ENCODE measurements around the gene NEMP1. TPM values are rescaled to one million over a fixed set of nuclear protein-coding genes. Genes with fewer than 3 reads are reported as not detected.

Gene NEMP1
- total and polyA plus RNA-seq, 2 of the 8 experiments (the other 6 are each of a cell fraction or from before 2014, with no cell fraction given) = 30.1 to 43.2 TPM

GRCh38 chr12:57008178-57008577, 70.4 kb downstream of the NEMP1 start:
- Histone ChIP-seq H3K79me2 (ENCODE audit: control insufficient read depth in 1 of 2, insufficient read depth in 2 of 2, low read length in 2 of 2) (peaks cover 0 to 27% of the 10 kb centered on the region in 2 experiments), H2BK20ac (ENCODE audit: low read length) (no peak overlapping the region), H3K27ac (ENCODE audit: low read depth, low read length) (no peak overlapping the region), H2AFZ (ENCODE audit: low read length) (no peak overlapping the region), H3K4me1 (replicated peaks in 1 of 4; ENCODE audit: control insufficient read depth in 3 of 4, insufficient read depth in 4 of 4, low read length in 3 of 4) (peaks cover 2 to 15% (median 11%) of the 10 kb centered on the region in 4 experiments), H4K5ac (ENCODE audit: insufficient read length, low read depth, low read length) (no peak overlapping the region), H3K4me3 (ENCODE audit: extremely low read depth in 1 of 4, insufficient read depth in 2 of 4, low read depth in 3 of 4, low read length in 4 of 4) (no peak overlapping the region), H3K9ac (replicated peaks in 1 of 4; ENCODE audit: extremely low read depth in 1 of 4, low read depth in 3 of 4, low read length in 3 of 4) (no peak overlapping the region), H4K8ac (ENCODE audit: extremely low read depth, insufficient read depth, low read length) (no peak overlapping the region), H3K36me3 (ENCODE audit: control insufficient read depth in 2 of 4, insufficient read depth in 4 of 4, low read length in 3 of 4) (peaks cover 12 to 15% (median 14%) of the 10 kb centered on the region in 4 experiments), H3K56ac (replicated peaks; ENCODE audit: insufficient read length, low read depth, low read length) (no peak overlapping the region), H4K91ac (replicated peaks; ENCODE audit: insufficient read length, low read length) (no peak overlapping the region), H3K14ac (ENCODE audit: insufficient read length) (no peak overlapping the region), H3K18ac (ENCODE audit: extremely low read depth, low read length) (no peak overlapping the region), H2BK12ac (ENCODE audit: low read depth, low read length) (no peak overlapping the region), H2AK5ac (ENCODE audit: low read depth, low read length) (no peak overlapping the region), H3K4me2 (ENCODE audit: insufficient read depth in 1 of 2, low read depth in 2 of 2, low read length in 2 of 2) (no peak overlapping the region), H2BK5ac (ENCODE audit: low read depth, low read length) (no peak overlapping the region), H2BK15ac (ENCODE audit: low read length) (no peak overlapping the region), H3K23ac (ENCODE audit: insufficient read length) (no peak overlapping the region), H3K27me3 (replicated peaks in 1 of 4; ENCODE audit: control insufficient read depth in 3 of 4, extremely low read depth in 1 of 4, insufficient read depth in 3 of 4, low read length in 3 of 4) (no peaks in the 10 kb centered on the region), H4K20me1 (replicated peaks in 1 of 2; ENCODE audit: control insufficient read depth in 1 of 2, insufficient read depth in 2 of 2, low read length in 2 of 2) (peaks cover 0 to under 1% of the 10 kb centered on the region in 2 experiments), H2BK120ac (replicated peaks; ENCODE audit: low read depth, low read length) (no peak overlapping the region), H3K23me2 (ENCODE audit: low read depth, low read length) (no peaks in the 10 kb centered on the region; the same call in 1 of the 2 replicates), H3K79me1 (ENCODE audit: low read depth, low read length) (peaks cover 9% of the 10 kb centered on the region; the same call in 1 of the 2 replicates), H3K4ac (replicated peaks; ENCODE audit: insufficient read length, low read depth, low read length) (no peak overlapping the region), H3K9me3 (ENCODE audit: insufficient read depth in 2 of 2, low read depth in 1 of 2, low read length in 1 of 2) (no peaks in the 10 kb centered on the region)
- TF ChIP-seq CTCF (IDR thresholded peaks at IDR 0.05; ENCODE audit: control extremely low read depth in 1 of 3, insufficient read depth in 1 of 3, low read depth in 1 of 3, low read length in 3 of 3) (peak in 2 of 3 experiments; percentile 53 to 60; a peak in 3 of 4 replicates), TEAD4 (IDR thresholded peaks at IDR 0.05; ENCODE audit: low read depth, low read length) (no peak), RAD21 (IDR thresholded peaks at IDR 0.05 in 1 of 2, conservative IDR thresholded peaks at IDR 0.05 in 1 of 2; ENCODE audit: low read depth in 2 of 2, low read length in 2 of 2) (peak; percentile 73 to 76), BACH1 (IDR thresholded peaks at IDR 0.05; ENCODE audit: low read length) (no peak), KDM4A (IDR thresholded peaks at IDR 0.05; ENCODE audit: low read depth, low read length, severe bottlenecking) (no peak), POLR2A (IDR thresholded peaks at IDR 0.05; ENCODE audit: control extremely low read depth in 1 of 2, low read depth in 2 of 2, low read length in 2 of 2) (no peak), JUND (IDR thresholded peaks at IDR 0.05; ENCODE audit: low read length) (no peak), ASH2L (IDR thresholded peaks at IDR 0.05; ENCODE audit: low read length) (no peak)
- TF ChIP-seq, protein P1, sequence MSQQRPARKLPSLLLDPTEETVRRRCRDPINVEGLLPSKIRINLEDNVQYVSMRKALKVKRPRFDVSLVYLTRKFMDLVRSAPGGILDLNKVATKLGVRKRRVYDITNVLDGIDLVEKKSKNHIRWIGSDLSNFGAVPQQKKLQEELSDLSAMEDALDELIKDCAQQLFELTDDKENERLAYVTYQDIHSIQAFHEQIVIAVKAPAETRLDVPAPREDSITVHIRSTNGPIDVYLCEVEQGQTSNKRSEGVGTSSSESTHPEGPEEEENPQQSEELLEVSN (IDR thresholded peaks at IDR 0.05) = no peak
- FAIRE-seq (no peak), DNase-seq (ENCODE audit: low read depth in 1 of 2, low spot score in 2 of 2) (no peak)
- CTCF ChIA-PET (ENCODE audit: partially characterized antibody) = interaction anchor here (0.6 to 10.1 kb wide), 29 partner anchors 11 to 254 kb away, joined by 3 to 95 read pairs (median 4); partner anchors contain the start of genes MYO1A and TAC3
- POLR2A ChIA-PET (ENCODE audit: partially characterized antibody) = interaction anchor here (0.5 to 3.7 kb wide), 4 partner anchors 43 to 283 kb away, joined by 3 to 17 read pairs (median 4); partner anchors contain the start of genes NACA and STAT6
